Caco-2 (cell line): ENCODE data around the gene C3AR1. TPM values are rescaled to one million over a fixed set of nuclear protein-coding genes. Genes with fewer than 3 reads are reported as not detected.

Experiments
- BruUV-seq: library from RNA; stranded (reverse); fragments of 400-500 nt; replicated peaks from 2 replicates; lab custom pipeline; 2021; lab: Mats Ljungman, UMichigan
- CTCF ChIA-PET: fragments of 300-600 bp; sonication (Branson Sonifier 250); formaldehyde crosslinking; loops from one replicate; lab custom pipeline; 2022; ENCODE audit warnings: antibody characterized with exemption; lab: Charles Lee
- POLR2A ChIA-PET: fragments of 300-600 bp; sonication (Branson Sonifier 250); formaldehyde crosslinking; loops from one replicate; lab custom pipeline; 2022; ENCODE audit warnings: antibody characterized with exemption; lab: Charles Lee
- DNase-seq, 2 experiments: peaks; one replicate each; pipeline versions ENCODE4 v3.0.0 to v3.0.0-alpha.2; 2020 to 2022
- H3K27me3 ChIP-seq: replicated peaks from 2 replicates; pipeline ENCODE4 v1.6.0; 2011; ENCODE audit warnings: low read length; ENCODE audit not compliant: control insufficient read depth, insufficient read depth
- H3K36me3 ChIP-seq: 2 replicates; pipeline ENCODE4 v1.5.1; 2011; ENCODE audit warnings: low read length; ENCODE audit not compliant: control insufficient read depth, insufficient read depth
- H3K4me1 ChIP-seq: fragments of 250-450 bp; sonication (Bioruptor Pico); 2 replicates; pipeline ENCODE4 v1.5.1; 2020; ENCODE audit warnings: mild to moderate bottlenecking
- H3K4me3 ChIP-seq: 2 replicates; pipeline ENCODE4 v1.5.1; 2011; ENCODE audit warnings: low read depth, mild to moderate bottlenecking, control low read depth, low read length
- H3K9me3 ChIP-seq: fragments of 250-450 bp; sonication (Bioruptor Pico); 2 replicates; pipeline ENCODE4 v1.5.1; 2020; ENCODE audit warnings: mild to moderate bottlenecking, moderate library complexity
- H3K27ac Mint-ChIP-seq: one replicate; pipeline ENCODE4 v1.8.0; 2022; ENCODE audit warnings: mixed read lengths; ENCODE audit not compliant: unreplicated experiment
- H3K27me3 Mint-ChIP-seq: one replicate; pipeline ENCODE4 v1.8.0; 2022; ENCODE audit warnings: mixed read lengths; ENCODE audit not compliant: insufficient read depth, unreplicated experiment
- H3K36me3 Mint-ChIP-seq: one replicate; pipeline ENCODE4 v1.8.0; 2022; ENCODE audit warnings: mild to moderate bottlenecking, mixed read lengths; ENCODE audit not compliant: insufficient read depth, unreplicated experiment
- H3K4me1 Mint-ChIP-seq: one replicate; pipeline ENCODE4 v1.8.0; 2022; ENCODE audit warnings: low read depth, mixed read lengths; ENCODE audit not compliant: unreplicated experiment
- H3K4me3 Mint-ChIP-seq: one replicate; pipeline ENCODE4 v1.8.0; 2022; ENCODE audit warnings: mild to moderate bottlenecking, moderate library complexity, mixed read lengths; ENCODE audit not compliant: unreplicated experiment
- H3K9me3 Mint-ChIP-seq: one replicate; pipeline ENCODE4 v1.8.0; 2022; ENCODE audit warnings: mixed read lengths; ENCODE audit not compliant: unreplicated experiment
- intact Hi-C: fragments of 100-400 bp; cut with micrococcal nuclease; formaldehyde crosslinking; loops from one replicate; pipeline ENCODE4 v1.10.0; 2022; ENCODE audit not compliant: unreplicated experiment
- total RNA-seq: library from RNA; stranded (reverse); gene quantifications from 2 replicates; pipeline ENCODE4 v1.2.3, GENCODE V29; 2022
- TF ChIP-seq, protein P1 (sequence below), 2 experiments: fragments of 200-600 bp in 1 of 2; IDR thresholded peaks; 1 replicate in 1 of 2; 2 replicates in 1 of 2; pipeline versions ENCODE4 v1.5.1 to v1.8.0; 2011 to 2022; ENCODE audit warnings: antibody characterized with exemption in 1 of 2, control low read depth in 1 of 2, inconsistent platforms in 1 of 2, low read depth in 1 of 2, low read length in 1 of 2, mild to moderate bottlenecking in 1 of 2, moderate library complexity in 1 of 2; ENCODE audit not compliant: insufficient read depth in 1 of 2, severe bottlenecking in 1 of 2, unreplicated experiment in 1 of 2

C3AR1 gene
- total RNA-seq, 1 experiment from 2014 or later = not detected

DNA sequence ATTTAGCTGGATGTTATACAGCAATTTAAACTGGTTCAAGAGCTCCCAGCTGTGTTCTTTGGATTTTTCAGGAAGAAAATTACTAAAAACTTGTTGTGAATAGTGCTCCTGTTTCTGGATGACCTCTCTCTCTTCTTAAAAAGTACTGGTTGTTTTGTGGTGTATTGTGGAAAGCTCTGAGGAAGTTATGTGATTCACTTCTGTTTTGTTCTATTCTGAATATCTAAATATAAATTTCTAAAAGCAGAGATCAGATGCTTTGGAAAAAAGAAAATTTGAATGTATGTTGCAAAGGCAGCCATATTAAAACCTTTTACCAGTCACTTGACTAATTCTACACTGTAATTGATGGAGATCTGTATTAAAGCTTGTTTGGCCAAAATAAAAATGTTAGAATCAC lies 3.4 kb upstream of the C3AR1 start:
- H3K4me3 Mint-ChIP-seq = no peak overlapping the region
- no peaks in the 10 kb centered on the region for H3K9me3 Mint-ChIP-seq
- no peaks in the 10 kb centered on the region for H3K4me1 Mint-ChIP-seq
- H3K27ac Mint-ChIP-seq = no peak overlapping the region
- H3K27me3 Mint-ChIP-seq = peaks cover 3% of the 10 kb centered on the region
- no peaks in the 10 kb centered on the region for H3K36me3 ChIP-seq
- no peak for DNase-seq
- H3K27me3 ChIP-seq = no peaks in the 10 kb centered on the region
- POLR2A ChIA-PET = no interaction called here
- peaks cover 5% of the 10 kb centered on the region; the same call in 1 of the 2 replicates for H3K4me1 ChIP-seq
- CTCF ChIA-PET = interaction anchor here (0.5 to 1.4 kb wide), 3 partner anchors 9 to 42 kb away, joined by 4 to 6 read pairs (median 4); no protein-coding TSS in a partner anchor
- H3K36me3 Mint-ChIP-seq = no peaks in the 10 kb centered on the region
- no TSS peak for BruUV-seq
- H3K4me3 ChIP-seq = no peak overlapping the region
- no peaks in the 10 kb centered on the region for H3K9me3 ChIP-seq
- intact Hi-C loops = no loop called here
- TF ChIP-seq, protein P1, sequence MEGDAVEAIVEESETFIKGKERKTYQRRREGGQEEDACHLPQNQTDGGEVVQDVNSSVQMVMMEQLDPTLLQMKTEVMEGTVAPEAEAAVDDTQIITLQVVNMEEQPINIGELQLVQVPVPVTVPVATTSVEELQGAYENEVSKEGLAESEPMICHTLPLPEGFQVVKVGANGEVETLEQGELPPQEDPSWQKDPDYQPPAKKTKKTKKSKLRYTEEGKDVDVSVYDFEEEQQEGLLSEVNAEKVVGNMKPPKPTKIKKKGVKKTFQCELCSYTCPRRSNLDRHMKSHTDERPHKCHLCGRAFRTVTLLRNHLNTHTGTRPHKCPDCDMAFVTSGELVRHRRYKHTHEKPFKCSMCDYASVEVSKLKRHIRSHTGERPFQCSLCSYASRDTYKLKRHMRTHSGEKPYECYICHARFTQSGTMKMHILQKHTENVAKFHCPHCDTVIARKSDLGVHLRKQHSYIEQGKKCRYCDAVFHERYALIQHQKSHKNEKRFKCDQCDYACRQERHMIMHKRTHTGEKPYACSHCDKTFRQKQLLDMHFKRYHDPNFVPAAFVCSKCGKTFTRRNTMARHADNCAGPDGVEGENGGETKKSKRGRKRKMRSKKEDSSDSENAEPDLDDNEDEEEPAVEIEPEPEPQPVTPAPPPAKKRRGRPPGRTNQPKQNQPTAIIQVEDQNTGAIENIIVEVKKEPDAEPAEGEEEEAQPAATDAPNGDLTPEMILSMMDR (IDR thresholded peaks at IDR 0.05; ENCODE audit: insufficient read depth in 1 of 2, low read depth in 1 of 2, low read length in 1 of 2, severe bottlenecking in 1 of 2, unreplicated experiment in 1 of 2) = no peak

DNA sequence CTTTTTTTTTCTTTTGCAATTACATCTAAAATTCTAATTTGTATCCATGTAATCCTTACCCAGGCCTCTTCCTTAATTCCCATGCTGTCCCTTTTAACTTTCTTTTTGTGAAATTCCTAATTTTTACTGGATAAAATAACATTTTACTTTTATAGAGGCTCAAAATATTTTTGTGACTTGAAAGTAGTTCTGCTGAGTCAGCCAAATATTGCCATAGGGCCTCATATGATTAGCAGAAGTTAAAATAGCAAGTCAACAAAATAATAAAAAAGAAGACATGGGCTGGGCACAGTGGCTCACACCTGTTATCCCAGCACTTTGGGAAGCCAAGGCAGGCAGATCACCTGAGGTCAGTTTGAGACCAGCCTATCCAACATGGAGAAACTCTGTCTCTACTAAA lies 2.0 kb downstream of the C3AR1 start:
- Mint-ChIP-seq H3K36me3 (no peaks in the 10 kb centered on the region), H3K27me3 (no peaks in the 10 kb centered on the region), H3K4me1 (no peaks in the 10 kb centered on the region), H3K4me3 (no peak overlapping the region), H3K27ac (no peak overlapping the region), H3K9me3 (no peaks in the 10 kb centered on the region)
- BruUV-seq = no TSS peak
- POLR2A ChIA-PET = no interaction called here
- Histone ChIP-seq H3K4me3 (no peak overlapping the region), H3K36me3 (no peaks in the 10 kb centered on the region), H3K27me3 (no peaks in the 10 kb centered on the region), H3K4me1 (no peaks in the 10 kb centered on the region), H3K9me3 (no peaks in the 10 kb centered on the region)
- TF ChIP-seq, protein P1 (IDR thresholded peaks at IDR 0.05; ENCODE audit: insufficient read depth in 1 of 2, low read depth in 1 of 2, low read length in 1 of 2, severe bottlenecking in 1 of 2, unreplicated experiment in 1 of 2) = no peak
- no peak for DNase-seq
- intact Hi-C loops = no loop called here
- CTCF ChIA-PET = no interaction called here

- BruUV-seq = no TSS peak
- Histone ChIP-seq H3K4me1 (no peaks in the 10 kb centered on the region), H3K4me3 (no peak overlapping the region), H3K27me3 (no peaks in the 10 kb centered on the region), H3K9me3 (no peaks in the 10 kb centered on the region), H3K36me3 (no peaks in the 10 kb centered on the region)
- intact Hi-C loops = no loop called here
- TF ChIP-seq, protein P1 (IDR thresholded peaks at IDR 0.05; ENCODE audit: insufficient read depth in 1 of 2, low read depth in 1 of 2, low read length in 1 of 2, severe bottlenecking in 1 of 2, unreplicated experiment in 1 of 2) = no peak
- no peak overlapping the region for H3K27ac Mint-ChIP-seq
- ChIA-PET POLR2A (no interaction called here), CTCF (no interaction called here)
- no peaks in the 10 kb centered on the region for H3K27me3 Mint-ChIP-seq
- H3K9me3 Mint-ChIP-seq = no peaks in the 10 kb centered on the region
- H3K4me3 Mint-ChIP-seq = no peak overlapping the region
- no peaks in the 10 kb centered on the region for H3K4me1 Mint-ChIP-seq
- no peak for DNase-seq
- H3K36me3 Mint-ChIP-seq = no peaks in the 10 kb centered on the region
These were observed 7.7 kb downstream of the C3AR1 start for GRCh38 chr12:8058506-8058905.
